ENCODE data around the gene PPP1R13B.

GRCh38 chr14:103716091-103716801 lies 131.1 kb downstream of the PPP1R13B start:
- TF ChIP-seq CTCF (IDR thresholded peaks at IDR 0.05; ENCODE audit: insufficient read depth, low read length) (no peak), GABPA (IDR thresholded peaks at IDR 0.05; ENCODE audit: low read depth) (no peak), POLR2AphosphoS5 (IDR thresholded peaks at IDR 0.05; ENCODE audit: low read depth) (no peak)
